Hepatocyte (in vitro differentiated cells): ENCODE data around the gene CCDC47. TPM values are rescaled to one million over a fixed set of nuclear protein-coding genes. Genes with fewer than 3 reads are reported as not detected.

ENCODE experiments used
- DNase-seq: peaks from one replicate; pipeline ENCODE4 v3.0.0-alpha.2; 2016; ENCODE audit warnings: low spot score
- H2AFZ ChIP-seq: fragments of 200-600 bp; sonication (generic); 2 replicates; pipeline ENCODE4 v1.6.0; 2016; ENCODE audit warnings: antibody characterized with exemption, mild to moderate bottlenecking
- H3K27ac ChIP-seq: fragments of 200-600 bp; sonication (generic); 2 replicates; pipeline ENCODE4 v1.5.1; 2016; ENCODE audit warnings: mild to moderate bottlenecking
- H3K27me3 ChIP-seq: fragments of 200-600 bp; sonication (generic); 2 replicates; pipeline ENCODE4 v1.6.1; 2016
- H3K36me3 ChIP-seq: fragments of 200-600 bp; sonication (generic); replicated peaks from 2 replicates; pipeline ENCODE4 v1.5.1; 2016; ENCODE audit warnings: low read depth; ENCODE audit not compliant: insufficient read depth
- H3K4me1 ChIP-seq: fragments of 200-600 bp; sonication (generic); 2 replicates; pipeline ENCODE4 v1.5.1; 2016; ENCODE audit warnings: mild to moderate bottlenecking, moderate library complexity; ENCODE audit not compliant: insufficient read depth
- H3K4me2 ChIP-seq: fragments of 200-600 bp; sonication (generic); 2 replicates; pipeline ENCODE4 v1.6.0; 2016
- H3K4me3 ChIP-seq: fragments of 200-600 bp; sonication (generic); 2 replicates; pipeline ENCODE4 v1.5.1; 2016; ENCODE audit warnings: mild to moderate bottlenecking
- H3K79me2 ChIP-seq: fragments of 200-600 bp; sonication (generic); 2 replicates; pipeline ENCODE4 v1.6.0; 2017; ENCODE audit warnings: mild to moderate bottlenecking
- H3K9me2 ChIP-seq: fragments of 200-600 bp; sonication (generic); replicated peaks from 2 replicates; pipeline ENCODE4 v1.6.0; 2017; ENCODE audit warnings: mild to moderate bottlenecking; ENCODE audit not compliant: insufficient read depth
- H3K9me3 ChIP-seq: fragments of 200-600 bp; sonication (generic); 2 replicates; pipeline ENCODE4 v1.5.1; 2016; ENCODE audit warnings: low read depth, mild to moderate bottlenecking
- H4K20me1 ChIP-seq: fragments of 200-600 bp; sonication (generic); 2 replicates; pipeline ENCODE4 v1.6.0; 2016; ENCODE audit warnings: mild to moderate bottlenecking; ENCODE audit not compliant: insufficient read depth, poor library complexity, severe bottlenecking
- CTCF ChIP-seq: fragments of 200-600 bp; sonication (generic); IDR thresholded peaks from 2 replicates; pipeline ENCODE4 v1.5.1; 2016; ENCODE audit warnings: antibody characterized with exemption, mild to moderate bottlenecking; ENCODE audit not compliant: poor library complexity
- EZH2 ChIP-seq: fragments of 200-600 bp; sonication (generic); IDR thresholded peaks from 2 replicates; pipeline ENCODE4 v1.6.1; 2016; ENCODE audit warnings: antibody characterized with exemption, mild to moderate bottlenecking, borderline replicate concordance
- EZH2phosphoT487 ChIP-seq: fragments of 200-600 bp; sonication (generic); IDR thresholded peaks from one replicate; pipeline ENCODE4 v1.6.1; 2018; ENCODE audit warnings: antibody characterized with exemption, mild to moderate bottlenecking, low read depth, moderate library complexity; ENCODE audit not compliant: unreplicated experiment, severe bottlenecking
- WGBS: methylation state at CpG from one replicate; pipeline ENCODE4 v1.1.6; 2016; ENCODE audit warnings: low lambda C conversion rate; ENCODE audit errors: missing lambda C conversion rate; 5-methylcytosine and 5-hydroxymethylcytosine counted together
- polyA plus RNA-seq: library from polyadenylated mRNA; unstranded; fragments of >200 nt; fragmentation: Nextera tagmentation; extraction: Ambion mirVana; gene quantifications from 2 replicates; pipeline ENCODE4 v1.2.1, GENCODE V29; 2016
- total RNA-seq: library from RNA; depleted of rRNA; stranded (reverse); fragments of >200 nt; gene quantifications from 2 replicates; pipeline ENCODE4 v1.2.3, GENCODE V29; 2014

CCDC47 gene
- total and polyA plus RNA-seq, 2 experiments from 2014 or later = 77.8 to 82.7 TPM

DNA sequence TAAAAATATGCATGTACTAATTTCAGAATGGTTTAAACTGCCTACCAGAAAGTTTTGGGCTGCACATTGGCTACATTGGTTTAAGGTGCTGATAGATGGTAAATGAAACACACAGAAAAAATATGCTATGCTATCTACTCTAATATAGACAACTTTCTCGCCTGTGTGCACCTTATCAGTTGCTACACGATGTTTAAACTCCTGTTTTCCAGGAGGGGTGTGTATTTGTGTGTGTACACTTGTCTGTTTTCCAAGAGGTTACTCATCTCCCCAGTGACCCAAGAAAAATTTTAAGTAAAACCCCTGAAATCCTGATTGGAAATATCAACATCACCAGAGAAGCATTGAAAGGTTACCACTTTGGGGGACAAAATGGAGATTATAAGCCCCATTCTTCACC lies 32.2 kb upstream of the CCDC47 start:
- Histone ChIP-seq H3K36me3 (peaks cover 8% of the 10 kb centered on the region), H3K4me3 (no peak overlapping the region), H3K4me2 (no peak overlapping the region), H3K27ac (no peak overlapping the region), H3K9me2 (no peaks in the 10 kb centered on the region), H3K9me3 (no peaks in the 10 kb centered on the region), H2AFZ (no peak overlapping the region), H3K79me2 (peaks cover 28% of the 10 kb centered on the region), H3K4me1 (no peaks in the 10 kb centered on the region), H4K20me1 (no peaks in the 10 kb centered on the region), H3K27me3 (no peaks in the 10 kb centered on the region)
- 80% methylated on average over 2 of the region's 2 CpGs for WGBS
- TF ChIP-seq EZH2 = no peak
- no peak for TF ChIP-seq CTCF
- TF ChIP-seq EZH2phosphoT487 = no peak
- no peak for DNase-seq

GRCh38 chr17:63804328-63804727 lies 30.9 kb upstream of the CCDC47 start:
- Histone ChIP-seq H3K9me3 (no peaks in the 10 kb centered on the region), H3K36me3 (peaks cover 8% of the 10 kb centered on the region), H2AFZ (no peak overlapping the region), H3K4me3 (no peak overlapping the region), H3K27me3 (no peaks in the 10 kb centered on the region), H4K20me1 (no peaks in the 10 kb centered on the region), H3K27ac (no peak overlapping the region), H3K79me2 (peaks cover 26% of the 10 kb centered on the region), H3K4me1 (no peaks in the 10 kb centered on the region), H3K9me2 (no peaks in the 10 kb centered on the region), H3K4me2 (no peak overlapping the region)
- no peak for TF ChIP-seq CTCF
- no peak for TF ChIP-seq EZH2
- TF ChIP-seq EZH2phosphoT487 = no peak
- no peak for DNase-seq
- WGBS = 100% methylated on average over 1 of the region's 1 CpG

- WGBS = 100% methylated on average over 1 of the region's 1 CpG
- no peaks in the 10 kb centered on the region for H3K9me2 ChIP-seq
- peaks cover 26% of the 10 kb centered on the region for H3K79me2 ChIP-seq
- H3K4me3 ChIP-seq = no peak overlapping the region
- no peak overlapping the region for H3K4me2 ChIP-seq
- no peaks in the 10 kb centered on the region for H3K9me3 ChIP-seq
- H3K36me3 ChIP-seq = peaks cover 21% of the 10 kb centered on the region
- H3K4me1 ChIP-seq = no peaks in the 10 kb centered on the region
- DNase-seq = no peak
- no peak overlapping the region for H2AFZ ChIP-seq
- H3K27me3 ChIP-seq = no peaks in the 10 kb centered on the region
- no peaks in the 10 kb centered on the region for H4K20me1 ChIP-seq
- TF ChIP-seq CTCF = no peak
- no peak for TF ChIP-seq EZH2phosphoT487
- TF ChIP-seq EZH2 = no peak
- H3K27ac ChIP-seq = no peak overlapping the region
These were observed 27.4 kb upstream of the CCDC47 start for GRCh38 chr17:63800783-63801182.
